Transverse colon (tissue), 3 donors: Measurements from ENCODE around the gene WDR5.

Source experiments
- POLR2A ChIP-seq: fragments of 450-650 bp; IDR thresholded peaks from one replicate; pipeline ENCODE4 v1.6.1; 2016; ENCODE audit warnings: antibody characterized with exemption, mild to moderate bottlenecking, moderate library complexity
- POLR2AphosphoS5 ChIP-seq, 3 donors: sonication (generic); formaldehyde crosslinking; IDR thresholded peaks; one replicate each; pipeline ENCODE4 v1.6.1; 2016; ENCODE audit warnings: antibody characterized with exemption in 3 of 3

DNA sequence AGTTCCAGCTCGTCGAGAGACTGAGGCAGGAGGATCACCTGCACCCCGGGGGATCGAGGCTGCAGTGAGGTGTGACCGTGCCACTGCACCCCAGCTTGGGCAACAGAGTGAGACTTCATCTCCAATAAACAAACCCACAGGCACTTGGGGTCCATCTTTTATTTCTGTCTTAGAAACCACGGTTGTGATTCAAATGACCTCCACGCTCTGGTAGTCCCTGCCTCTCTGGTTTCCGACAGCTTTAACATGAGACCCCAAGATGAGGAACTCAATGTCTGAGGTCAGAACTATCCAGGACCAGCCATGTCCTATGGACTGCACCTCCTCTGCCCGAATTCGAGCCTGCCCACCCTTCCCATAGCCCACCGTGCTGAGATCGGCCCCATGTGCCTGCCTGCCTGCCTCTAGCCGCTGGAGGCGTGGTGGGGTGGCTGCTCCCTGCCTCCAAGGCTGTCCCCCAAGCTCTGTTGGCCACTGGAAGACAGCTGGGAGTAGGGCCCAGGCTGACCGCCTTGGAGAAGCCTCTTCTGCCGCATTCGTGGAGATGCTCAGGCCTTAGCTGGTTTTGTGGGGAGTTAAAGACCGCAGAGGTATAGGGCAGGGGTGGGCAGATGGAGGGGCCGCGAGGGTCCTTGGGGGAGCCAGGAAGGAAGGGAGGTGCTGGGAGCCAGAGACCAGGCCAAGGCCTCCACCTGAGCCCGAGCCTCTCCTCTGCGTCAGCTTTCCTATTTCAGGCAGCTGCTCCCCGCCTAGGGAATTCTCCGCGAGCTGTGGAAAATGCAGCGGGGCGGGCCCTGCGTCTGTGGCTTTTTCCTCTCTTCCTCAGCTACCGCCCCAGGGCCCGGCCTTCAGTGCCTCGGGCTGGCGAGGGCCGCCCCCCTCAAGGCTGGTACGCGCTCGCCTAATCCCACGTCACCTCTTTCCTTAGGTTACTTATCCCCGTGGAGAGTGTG lies 6.9 kb upstream of the WDR5 start:
- no peak for TF ChIP-seq POLR2A
- TF ChIP-seq POLR2AphosphoS5 (IDR thresholded peaks at IDR 0.05), result no peak
